GM19351 (cell line): ENCODE measurements around the gene CGNL1.

Experiments used
- ATAC-seq: cut with Tn5 transposase; IDR thresholded peaks from one replicate; pipeline ENCODE4 v1.9.1; 2021; ENCODE audit warnings: mild to moderate bottlenecking, moderate library complexity; ENCODE audit not compliant: unreplicated experiment

The CGNL1 gene

DNA sequence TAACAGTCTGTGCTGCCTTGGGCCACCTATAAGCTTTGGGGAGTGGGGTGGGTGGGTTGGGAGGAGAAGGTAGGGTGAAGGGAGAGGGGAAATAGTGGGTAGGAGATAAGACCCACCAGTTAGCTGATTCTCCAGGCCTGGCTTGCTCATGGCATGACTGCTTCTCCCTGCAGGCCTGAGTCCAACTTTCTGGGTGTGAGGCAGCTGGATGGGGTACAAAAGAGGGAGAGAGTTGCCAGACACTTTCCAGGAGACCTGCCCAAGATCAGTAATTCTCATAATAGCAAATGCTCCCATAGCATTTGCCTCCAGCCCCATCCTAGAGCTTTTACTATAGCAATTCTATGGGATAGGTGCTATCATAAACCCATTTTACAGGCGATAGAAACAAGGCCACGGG is 7.7 kb downstream of the CGNL1 start:
- no peak for ATAC-seq

GRCh38 chr15:57384816-57385215 is 8.5 kb downstream of the CGNL1 start:
- no peak for ATAC-seq

DNA sequence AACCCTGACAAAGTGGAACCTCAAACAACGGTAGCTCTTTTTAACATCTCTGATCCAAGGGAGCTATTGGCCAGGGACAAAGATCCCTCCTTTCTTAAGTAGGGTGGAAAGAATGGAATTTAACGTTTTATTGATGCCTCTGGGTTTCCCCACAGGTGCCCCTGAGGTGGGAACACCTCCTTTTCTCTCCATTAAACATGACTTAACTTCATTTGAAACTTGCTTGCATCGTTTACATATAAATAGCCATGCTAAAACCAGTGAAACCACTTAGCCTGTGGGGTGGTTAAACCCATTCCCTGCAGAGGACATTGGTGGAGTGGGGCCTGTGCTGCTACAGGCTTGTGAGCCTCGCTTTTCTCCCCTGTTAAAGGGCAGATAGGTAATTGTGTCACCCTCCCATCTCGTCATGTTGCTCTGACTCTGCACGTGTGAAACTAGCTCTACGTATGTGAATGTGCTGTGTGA is 9.7 kb downstream of the CGNL1 start:
- ATAC-seq, result no peak

GRCh38 chr15:57386976-57387375 is 10.7 kb downstream of the CGNL1 start:
- ATAC-seq, result no peak

GRCh38 chr15:57387564-57388076 is 11.3 kb downstream of the CGNL1 start:
- ATAC-seq, result no peak

DNA sequence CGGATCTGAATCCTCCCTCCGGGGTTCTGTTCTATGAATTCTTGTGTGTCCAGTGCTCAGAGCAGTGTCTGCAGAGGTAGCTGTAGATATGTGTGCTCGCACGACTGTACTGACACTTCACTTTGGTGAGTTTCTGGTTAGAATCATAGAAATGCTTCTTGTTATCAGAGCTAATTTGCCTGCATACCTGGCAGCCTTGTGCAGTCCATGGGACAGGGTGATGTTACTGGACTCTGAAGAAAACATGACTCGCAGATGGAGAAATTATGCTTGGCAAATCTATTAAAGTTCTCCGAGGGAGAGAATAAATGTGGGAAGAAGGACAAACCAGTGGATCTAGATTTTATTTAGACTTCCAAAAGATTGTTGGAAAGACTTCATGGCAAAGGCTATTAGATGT is 12.2 kb downstream of the CGNL1 start:
- no peak for ATAC-seq

GRCh38 chr15:57389991-57390390 is 13.7 kb downstream of the CGNL1 start:
- ATAC-seq, result no peak

DNA sequence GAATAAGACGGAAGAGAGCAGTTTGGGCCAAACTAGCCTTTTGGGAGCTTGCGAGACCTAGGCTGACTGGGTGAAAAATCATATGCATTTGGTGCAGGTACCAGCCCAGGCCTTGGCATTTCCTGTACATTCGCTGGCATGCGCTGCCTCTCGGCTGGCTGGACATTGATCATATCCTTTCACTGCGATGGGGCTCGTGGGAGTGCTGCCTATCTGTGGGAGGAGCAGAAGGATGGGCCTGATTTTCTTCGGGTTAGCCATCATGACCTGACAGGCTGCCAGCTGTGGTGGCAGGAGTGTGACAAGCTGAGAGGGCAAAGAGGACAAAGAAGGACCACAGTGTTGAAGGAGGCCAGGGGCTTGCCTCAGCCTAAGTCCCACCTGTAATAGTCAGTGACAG is 14.3 kb downstream of the CGNL1 start:
- no peak for ATAC-seq

- no peak for ATAC-seq
These were observed 15.2 kb downstream of the CGNL1 start for GRCh38 chr15:57391537-57391936.

GRCh38 chr15:57393061-57393460 is 16.8 kb downstream of the CGNL1 start:
- no peak for ATAC-seq

DNA sequence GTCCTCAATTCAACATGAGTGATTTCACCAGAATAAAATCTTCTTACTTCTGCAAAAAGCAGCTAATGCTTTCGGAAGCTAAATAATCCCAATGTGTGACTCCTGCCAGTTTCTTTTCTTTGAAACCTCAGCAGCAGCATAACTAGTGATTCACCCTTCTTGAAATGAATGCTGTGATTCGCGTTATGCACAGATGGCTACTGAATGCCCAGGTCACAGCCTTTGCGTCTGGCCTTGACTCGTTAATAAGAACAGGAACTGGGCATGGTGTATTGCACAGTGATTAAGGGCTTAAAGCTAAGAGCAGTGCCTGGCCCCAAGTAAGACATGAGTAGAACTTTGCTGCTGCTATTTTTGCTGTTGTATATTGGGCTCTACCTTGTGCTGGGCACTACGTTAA is 19.0 kb downstream of the CGNL1 start:
- peak; percentile 44 for ATAC-seq

- no peak for ATAC-seq
These were observed 22.0 kb downstream of the CGNL1 start for GRCh38 chr15:57398336-57398735.

DNA sequence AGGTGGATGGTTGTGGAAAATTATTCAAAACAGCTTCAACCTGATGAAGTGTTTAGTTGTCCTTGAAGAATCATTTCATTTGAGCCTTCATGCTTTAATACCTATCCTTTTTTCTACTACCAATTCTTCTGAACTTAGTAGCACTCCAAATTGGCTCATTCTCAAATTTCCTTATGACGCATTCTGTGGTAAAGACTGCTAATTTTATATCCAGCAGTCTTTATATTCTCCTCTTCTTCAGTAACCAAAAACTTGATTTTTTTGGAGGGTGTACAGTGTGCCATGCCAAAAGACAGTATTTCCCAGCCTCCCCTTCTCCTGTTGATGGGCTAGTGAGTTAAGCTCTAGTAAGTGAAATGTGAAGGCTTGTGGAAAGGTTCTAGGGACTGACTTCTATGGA is 25.2 kb downstream of the CGNL1 start:
- no peak for ATAC-seq

GRCh38 chr15:57403017-57403416 is 26.7 kb downstream of the CGNL1 start:
- no peak for ATAC-seq

GRCh38 chr15:57403566-57404325 is 27.4 kb downstream of the CGNL1 start:
- no peak for ATAC-seq

DNA sequence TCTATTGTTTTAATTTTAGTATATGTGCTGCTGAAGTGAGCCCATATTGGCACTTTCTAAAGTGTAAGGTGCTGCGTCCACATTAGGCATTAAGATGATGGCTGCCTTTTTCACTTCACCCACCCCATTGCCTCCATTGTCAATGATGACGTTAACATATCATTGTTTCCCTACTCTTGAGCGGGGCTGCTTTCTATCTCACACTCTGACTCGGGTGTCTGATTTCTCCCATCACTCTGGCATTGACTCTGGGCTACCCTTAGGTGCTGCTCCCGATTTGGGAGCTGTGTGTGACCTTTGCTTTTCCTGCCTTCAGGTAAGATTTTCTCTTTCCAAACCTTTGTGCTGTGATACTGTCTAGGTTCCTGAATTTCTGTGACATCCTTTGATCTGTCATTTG is 28.8 kb downstream of the CGNL1 start:
- no peak for ATAC-seq

DNA sequence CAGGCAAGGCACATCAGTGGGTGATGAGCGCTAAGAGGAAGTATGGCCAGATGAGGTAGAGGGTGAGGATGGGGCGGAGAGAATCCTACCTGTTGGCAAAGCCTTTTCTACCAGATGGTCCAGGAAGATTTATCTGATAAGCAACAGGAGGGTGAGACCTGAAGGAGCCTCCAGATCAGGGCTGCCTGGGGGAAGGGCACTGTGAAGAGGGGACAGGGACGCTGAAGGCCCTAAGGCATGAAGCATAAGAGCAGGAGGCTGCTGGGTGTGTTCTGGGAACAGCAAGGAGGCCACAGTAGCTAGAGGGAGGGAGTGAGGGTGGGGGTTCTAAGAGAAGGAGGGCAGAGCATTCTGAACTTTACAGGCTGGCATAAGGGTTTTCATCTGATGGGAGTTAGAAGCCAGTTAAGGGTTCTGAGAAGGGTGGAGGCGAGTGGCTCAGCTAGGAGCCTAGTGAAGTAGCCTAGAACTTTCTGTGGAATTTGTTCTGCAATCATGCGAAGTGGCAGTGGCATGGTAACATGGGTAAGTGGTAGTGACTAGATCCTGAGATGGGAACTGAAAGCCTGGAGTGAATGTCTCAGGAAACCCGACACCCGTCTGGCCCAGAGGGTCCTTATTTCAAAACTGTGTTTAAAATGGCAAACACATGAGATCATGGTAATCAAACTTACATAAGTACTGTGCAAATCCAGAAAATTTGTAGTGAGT is 29.9 kb downstream of the CGNL1 start:
- ATAC-seq, result no peak

DNA sequence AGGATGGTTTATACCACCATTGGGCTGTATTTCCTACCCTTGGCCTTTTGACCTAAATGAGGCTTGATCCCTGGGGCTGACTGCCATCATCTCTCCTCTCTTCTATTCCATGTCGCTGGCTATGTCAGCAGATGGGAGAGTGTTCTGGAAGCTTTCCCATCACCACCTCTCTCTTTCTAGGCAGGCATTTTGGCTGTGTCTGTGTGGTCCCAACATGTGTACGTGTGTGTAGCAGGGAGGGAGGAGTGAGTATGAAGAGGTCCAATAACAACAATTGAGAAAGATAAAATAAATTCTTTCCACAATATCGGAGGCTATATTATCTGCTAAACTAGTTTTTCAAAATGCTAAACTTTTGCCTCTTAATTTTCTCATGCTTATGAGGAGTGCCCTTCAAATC is 34.1 kb downstream of the CGNL1 start:
- ATAC-seq, result no peak

DNA sequence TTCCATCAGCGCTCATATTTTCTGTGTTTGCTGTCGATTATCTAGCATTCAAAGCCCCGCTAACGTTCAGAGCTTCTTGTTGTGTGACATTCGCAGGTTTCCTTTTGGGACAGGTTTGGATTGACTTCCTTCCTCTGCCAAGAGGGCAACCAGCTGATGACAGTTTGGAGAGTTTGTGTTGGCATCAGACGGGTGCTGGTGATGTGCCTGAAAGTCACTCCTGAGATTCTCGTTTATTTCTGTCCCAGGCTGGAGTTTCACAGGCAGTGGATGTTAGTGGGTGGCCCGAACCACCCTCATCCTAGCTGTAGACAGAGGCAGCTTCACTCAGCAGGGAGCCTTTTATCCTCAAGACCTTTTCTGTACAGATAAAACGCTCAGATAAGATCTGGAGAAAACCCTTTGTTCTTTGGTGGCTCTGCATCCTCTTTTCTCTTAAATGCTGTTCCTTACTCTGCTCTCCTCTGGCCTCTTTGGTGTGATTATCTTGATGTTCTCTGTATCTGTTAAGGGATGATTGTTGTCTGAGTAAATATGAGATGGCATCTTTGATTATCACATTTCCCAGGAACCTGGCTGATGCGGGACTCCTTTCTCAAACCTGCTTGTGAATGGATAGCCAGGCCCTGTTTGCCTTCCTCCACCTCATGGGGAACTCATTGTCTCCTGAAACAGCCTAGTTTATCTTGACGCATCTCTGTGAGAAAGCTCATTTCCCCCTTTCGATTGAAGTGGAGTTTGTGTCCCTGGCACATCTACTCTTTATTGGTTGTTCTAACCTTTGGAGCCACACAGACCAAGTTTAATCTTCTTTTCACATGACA is 35.9 kb downstream of the CGNL1 start:
- no peak for ATAC-seq

DNA sequence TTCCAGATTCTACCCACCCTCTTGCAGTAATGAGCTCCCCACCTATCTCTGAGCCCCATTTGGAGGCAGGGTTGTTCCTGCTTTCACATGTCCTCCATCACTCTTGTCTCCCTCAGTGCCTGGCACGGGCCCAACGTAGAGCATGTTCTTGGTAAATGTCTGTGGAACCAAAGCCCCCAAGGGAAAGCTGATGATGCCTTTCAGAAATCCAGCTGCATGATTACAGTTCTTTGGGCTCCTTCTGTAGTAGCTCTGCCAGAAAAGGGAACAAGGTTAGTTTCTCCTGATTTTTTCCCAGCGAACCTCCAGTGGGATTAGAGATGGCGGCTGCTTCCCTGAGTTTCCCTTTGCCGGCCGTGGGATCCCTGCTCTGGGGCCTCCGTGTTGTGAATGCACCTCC is 39.3 kb downstream of the CGNL1 start:
- ATAC-seq, result no peak

- ATAC-seq, result no peak
These were observed 42.3 kb downstream of the CGNL1 start for GRCh38 chr15:57418635-57419034.
